ENCODE data around the gene MAPRE3.

DNA sequence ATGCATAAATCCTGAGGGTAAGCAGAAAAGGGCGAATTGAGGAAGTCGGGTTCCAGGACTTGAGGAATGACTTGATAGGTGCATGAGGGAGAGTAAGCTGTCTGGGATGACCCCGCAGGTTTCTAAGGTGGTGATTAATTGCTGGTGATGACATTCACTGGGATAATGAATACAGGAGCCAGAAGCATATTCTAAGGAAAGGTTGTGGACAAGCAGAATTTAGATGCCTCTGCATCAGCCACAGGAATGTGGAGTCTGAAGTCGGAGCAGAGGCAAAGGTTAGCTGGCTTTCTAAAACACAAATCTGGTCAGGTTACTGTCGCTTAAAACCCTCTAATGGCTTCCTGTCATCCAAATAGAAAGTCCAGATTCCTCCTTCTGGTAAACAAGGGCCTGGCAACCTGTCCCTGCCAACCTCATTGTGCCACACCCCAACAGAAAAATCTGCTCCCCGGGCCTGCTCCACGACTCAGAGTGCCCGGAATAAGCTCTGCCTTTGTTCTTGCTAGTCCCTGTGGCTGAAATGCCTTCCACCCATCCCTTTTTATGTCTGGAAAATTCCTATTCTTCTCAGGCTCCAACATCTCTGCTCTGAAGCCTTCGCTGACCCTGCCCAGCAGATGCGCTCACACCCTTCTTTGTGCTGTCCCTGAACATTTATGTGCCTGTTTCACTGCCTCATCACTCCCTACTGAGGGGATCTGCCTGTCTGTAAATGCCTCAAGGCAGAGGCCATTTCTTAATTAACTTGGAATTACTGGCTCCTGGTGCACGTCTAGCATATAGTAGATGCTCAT is 51.0 kb downstream of the MAPRE3 start:
- TF ChIP-seq POLR2A (IDR thresholded peaks at IDR 0.05) (no peak), POLR2AphosphoS5 (IDR thresholded peaks at IDR 0.05) (no peak), EP300 (IDR thresholded peaks at IDR 0.05) (no peak)
